GM21723 (cell line): ENCODE measurements around the gene MEN1.

ENCODE experiments used
- ATAC-seq: cut with Tn5 transposase; IDR thresholded peaks from one replicate; pipeline ENCODE4 v1.9.1; 2021; ENCODE audit warnings: mild to moderate bottlenecking, moderate library complexity; ENCODE audit not compliant: unreplicated experiment

The MEN1 gene

DNA sequence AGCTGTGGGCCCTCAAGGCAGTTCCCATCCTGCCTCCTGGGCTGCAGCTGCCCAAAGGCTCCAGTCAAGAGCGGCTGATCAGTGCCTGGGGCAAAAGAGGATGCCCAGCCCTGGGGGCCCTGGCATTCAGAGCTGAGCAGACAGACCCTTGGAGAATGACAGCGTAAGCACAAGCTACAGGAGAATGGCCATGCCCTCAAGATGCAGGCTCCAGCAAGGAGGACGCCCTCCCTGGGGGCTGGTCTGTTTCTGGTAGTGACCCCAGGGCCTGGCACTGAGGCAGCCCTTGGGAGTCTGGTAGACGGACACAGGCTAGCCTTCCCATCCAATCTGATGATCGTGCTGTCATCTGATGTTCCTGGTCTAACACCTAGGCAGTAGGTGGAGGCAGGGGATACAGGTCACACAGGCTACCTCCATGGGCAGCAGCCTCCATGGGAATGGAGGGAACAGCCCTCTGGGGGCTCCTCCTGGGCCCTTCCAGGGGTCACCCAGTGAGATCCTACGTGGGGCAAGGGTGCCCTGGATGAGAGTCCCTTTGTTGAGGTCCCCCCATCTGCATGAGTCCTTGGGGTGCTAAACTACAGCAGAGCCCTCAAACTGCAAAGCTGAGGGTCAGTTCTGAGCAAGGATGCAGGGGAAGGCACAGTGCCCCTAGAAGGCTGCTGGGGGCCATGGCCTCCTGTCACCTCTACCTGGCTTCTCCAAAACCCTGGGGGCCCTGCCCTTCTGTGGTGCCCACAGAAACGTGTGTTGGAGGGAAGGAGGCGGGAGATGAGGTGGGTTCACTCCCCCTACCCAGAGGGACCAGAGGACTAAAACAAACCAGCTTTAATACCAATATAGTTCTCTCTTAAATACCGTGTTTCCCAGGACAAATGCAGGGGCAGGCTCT, 21.8 kb downstream of the MEN1 start:
- no peak for ATAC-seq

GRCh38 chr11:64787526-64788320, 22.6 kb downstream of the MEN1 start:
- ATAC-seq: no peak

- ATAC-seq: no peak
These were observed 24.0 kb downstream of the MEN1 start for GRCh38 chr11:64786308-64786707.

GRCh38 chr11:64784813-64785581, 25.4 kb downstream of the MEN1 start:
- no peak for ATAC-seq

GRCh38 chr11:64778473-64779298, 31.7 kb downstream of the MEN1 start, which contains the start of gene SF1:
SF1 (minus strand) TSS chr11:64778542; CDS start chr11:64778392, 150 bp downstream.
- ATAC-seq: peak; percentile 84

DNA sequence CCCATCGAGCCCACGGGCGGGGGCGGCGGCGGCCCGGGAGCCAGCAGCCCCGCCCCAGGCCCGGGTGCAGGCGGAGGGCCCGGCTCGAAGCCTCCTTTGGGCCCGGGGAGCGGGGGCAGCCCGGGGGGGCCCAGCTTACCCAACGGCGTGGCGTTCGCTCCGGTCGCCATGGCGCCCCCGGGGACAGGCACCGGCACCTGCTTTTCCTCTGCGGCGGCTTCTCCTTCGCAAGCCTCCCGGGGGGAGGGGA, 32.2 kb downstream of the MEN1 start:
- ATAC-seq: no peak

DNA sequence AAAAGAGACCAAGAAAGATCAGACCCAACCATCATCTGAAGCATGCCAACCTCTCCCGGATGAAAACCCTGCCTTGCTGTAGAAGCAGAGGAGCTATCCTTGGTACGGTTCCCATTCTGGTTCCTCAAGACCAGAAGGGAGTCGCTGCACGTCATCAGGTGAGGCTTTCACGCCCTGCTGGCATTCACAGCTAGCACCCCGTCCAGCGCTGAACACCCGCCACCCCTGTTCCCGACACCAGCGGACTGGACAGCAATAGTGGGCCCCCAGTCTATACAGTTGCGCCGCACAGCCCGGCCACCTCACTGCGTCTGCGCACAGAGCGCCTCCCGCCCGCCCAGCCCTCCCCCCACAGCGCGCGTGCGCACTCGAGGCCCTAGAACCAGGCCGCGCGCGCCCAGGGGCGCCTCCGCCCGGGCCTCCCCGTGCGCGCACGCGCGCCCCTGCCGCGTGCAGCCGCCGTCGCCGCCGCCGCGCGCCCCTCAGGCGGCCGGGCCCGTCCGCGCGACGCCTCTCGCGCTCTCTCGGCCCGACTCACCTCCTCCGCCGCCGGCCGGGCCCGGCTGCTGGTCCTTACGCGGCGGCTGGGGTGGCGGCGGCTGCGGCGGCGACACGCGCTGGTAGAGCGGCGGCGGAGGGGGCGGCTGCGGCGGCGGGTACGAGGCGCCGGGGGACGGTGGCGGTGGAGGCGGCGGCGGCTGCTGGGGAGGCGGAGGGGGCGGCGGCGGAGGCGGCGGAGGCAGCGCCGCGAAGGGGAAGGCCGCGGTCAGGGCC, 32.7 kb downstream of the MEN1 start:
- no peak for ATAC-seq

DNA sequence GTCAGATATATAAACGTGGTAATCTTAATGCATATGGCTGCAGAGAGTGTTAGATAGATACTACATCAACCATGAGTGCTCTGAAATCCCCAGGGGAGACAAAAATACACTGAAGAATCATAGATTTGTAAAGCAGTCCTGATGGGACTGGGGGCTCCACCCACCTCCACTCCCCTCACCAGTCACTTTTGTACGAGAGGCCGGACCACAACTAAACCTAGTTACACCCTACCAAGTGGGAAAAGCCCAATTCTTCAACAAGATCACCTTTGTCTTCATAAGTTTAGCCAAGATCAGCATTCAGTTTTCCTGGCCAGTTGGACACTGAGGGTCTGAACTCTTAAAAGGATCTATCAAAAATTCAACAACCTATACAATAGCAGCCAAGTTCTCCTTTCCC, 33.5 kb downstream of the MEN1 start:
- ATAC-seq: no peak

- ATAC-seq: no peak
These were observed 33.9 kb downstream of the MEN1 start for GRCh38 chr11:64776425-64776824.

DNA sequence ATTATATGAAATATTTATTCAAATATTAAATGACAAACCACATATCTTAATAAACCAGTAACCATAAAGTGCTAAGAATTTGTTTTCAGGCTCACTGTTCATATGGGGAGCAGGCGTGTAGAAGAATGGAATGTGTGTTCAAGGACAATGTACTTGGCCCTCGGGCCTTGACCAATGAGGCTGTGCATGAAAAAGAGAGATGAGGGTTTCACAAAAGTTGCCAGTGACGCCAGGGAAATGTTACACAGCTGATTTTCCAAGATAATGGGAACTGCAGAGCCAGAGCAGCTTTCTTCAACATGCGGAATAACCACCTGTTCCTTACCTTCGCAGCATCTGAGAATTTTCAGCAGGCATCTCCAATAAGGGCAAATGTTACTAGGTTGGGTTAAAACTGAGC, 36.2 kb downstream of the MEN1 start:
- ATAC-seq: no peak

DNA sequence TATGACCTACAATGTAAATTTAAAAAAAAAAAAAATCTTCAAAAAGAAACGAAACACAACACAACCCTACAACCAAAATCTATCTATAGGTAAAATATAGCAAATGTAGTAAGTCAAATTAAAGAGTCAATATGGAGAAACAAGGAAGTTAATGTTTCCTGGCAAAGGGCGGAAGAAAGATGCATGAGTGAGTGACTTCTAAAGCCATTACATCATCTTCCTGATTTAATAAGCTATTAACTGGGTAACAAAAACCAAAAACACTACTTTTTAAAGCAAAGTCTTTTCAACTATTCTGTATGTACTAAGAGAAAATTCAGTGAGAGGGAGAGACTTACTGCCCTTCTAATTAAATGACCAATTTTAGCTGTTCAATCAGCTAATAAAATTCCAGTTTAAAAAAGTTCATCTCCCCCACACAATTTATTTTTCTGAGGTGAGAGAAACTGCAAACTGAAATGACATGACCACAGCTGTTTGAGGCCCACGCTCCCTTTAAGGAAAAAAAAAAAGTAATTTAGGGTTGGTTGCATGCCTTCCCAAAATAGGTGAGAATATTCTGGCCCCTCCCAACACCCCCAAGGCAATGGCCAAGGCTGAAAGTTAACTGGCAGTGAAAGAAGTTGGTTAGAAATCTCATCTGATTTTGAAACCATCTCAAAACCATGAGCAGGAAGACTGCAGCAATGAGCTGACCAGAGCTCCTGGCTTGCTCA, 37.9 kb downstream of the MEN1 start:
- no peak for ATAC-seq

- no peak for ATAC-seq
These were observed 38.5 kb downstream of the MEN1 start for GRCh38 chr11:64771861-64772260.

DNA sequence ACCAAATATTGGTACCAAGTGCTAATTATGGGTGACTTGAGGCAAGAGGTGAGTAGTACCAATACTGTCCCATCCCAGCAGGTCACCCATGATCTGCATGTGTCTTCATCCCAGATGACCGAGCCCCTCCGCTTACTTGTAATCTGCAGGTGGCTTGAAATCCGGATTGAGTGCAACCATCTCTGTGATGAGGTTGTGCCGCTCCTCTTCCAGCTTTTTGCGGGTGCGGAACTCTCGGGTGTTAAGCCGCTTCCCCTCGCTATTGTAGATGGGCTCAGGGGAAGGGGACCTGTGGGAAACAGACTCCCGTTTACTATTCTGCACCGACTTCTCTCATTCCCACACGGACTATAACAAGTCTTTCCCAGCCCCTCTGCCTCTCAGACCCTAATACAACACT, 40.2 kb downstream of the MEN1 start:
- ATAC-seq: no peak

GRCh38 chr11:64769283-64769682, 41.1 kb downstream of the MEN1 start:
- no peak for ATAC-seq

DNA sequence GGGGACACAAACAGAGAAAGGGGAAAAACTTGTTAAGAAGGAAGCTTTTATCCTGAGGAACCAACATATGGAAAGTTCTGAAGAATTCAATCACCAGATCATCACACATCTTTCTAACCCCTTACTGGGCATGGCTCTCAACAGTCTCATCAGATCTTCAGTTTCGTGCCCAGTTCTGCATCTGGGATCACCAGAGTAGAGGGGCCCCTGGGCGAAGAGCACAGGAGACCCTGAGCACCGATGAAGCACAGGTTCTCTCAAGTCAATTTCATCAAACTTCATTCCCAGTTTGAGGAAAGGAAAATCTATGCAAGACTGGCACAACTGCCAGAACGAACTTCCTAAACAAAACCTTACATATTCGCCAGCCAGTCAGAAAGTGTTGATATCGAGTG, 42.1 kb downstream of the MEN1 start:
- ATAC-seq: no peak

DNA sequence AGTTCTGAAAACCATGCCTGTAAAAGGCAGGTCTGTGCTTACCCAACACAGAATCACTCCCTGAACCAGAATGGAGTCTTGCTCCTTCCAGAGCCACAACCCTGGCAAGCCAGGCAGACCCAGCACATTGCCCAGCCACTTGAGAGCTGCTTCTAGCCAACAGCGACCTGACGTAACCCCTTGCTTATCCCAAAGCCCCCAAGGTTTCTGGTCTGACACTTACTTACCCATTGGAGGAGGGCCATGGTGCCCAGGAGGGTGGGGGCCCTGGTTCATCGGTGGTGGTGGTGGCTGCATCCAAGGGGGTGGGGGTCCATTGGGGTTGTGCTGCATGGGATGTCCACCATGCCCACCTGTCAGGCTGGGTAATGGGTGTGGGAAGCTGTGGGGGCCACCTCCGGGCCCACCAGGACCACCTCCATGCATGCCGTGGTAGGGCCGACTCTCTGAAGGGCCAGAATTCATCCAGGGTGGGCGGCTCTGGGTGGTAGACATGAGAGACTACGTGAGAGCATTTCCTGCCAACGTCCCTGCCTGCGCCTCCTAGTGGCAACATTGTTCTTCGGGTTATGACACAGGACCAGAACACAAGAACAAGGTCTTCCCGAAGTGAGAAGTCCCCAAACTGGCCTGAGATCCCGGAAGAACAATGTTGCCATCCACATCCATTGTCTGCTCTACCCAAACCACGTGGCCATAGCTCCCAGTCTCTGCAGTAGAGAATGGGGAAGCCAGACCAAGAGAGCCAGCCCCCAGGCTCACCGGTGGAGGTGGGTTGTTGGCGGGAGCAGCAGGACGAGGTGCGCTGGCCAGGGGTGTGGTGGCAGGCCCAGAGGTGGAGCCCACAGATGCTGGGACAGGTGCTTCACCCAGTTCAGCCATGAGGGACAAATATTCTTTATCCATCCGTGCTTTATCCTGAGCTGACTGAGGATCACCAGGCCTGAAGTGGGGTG, 42.7 kb downstream of the MEN1 start:
- no peak for ATAC-seq

DNA sequence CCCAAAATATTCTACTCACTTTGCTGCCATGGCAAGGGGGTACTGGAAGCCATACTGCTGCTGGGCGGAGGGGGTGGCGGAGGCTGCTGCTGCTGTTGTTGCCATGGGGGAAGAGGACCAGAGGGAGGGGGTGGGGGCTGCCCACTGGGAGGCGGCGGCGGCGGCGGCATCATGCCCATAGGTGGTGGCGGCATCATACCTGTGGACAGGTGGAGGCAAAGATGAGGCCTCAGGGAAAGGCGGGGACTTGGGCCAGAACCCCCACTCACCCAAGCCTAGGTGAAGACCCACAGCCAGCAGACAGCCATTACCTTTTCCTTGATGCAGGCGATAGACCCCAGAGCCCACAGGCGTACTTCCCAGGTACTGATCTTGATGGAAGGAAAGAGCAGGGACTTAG, 43.5 kb downstream of the MEN1 start:
- ATAC-seq: no peak
